HG02852 (cell line): Measurements from ENCODE around the gene XPC.
A peak's percentile ranks its signal among the peaks of the same experiment; 100 is the strongest.

Experiments used
- ATAC-seq: cut with Tn5 transposase; IDR thresholded peaks from one replicate; pipeline ENCODE4 v1.9.1; 2021; ENCODE audit warnings: mild to moderate bottlenecking, moderate library complexity; ENCODE audit not compliant: unreplicated experiment

XPC gene

GRCh38 chr3:14148041-14148985 is 30.1 kb downstream of the XPC start:
- ATAC-seq, result no peak

DNA sequence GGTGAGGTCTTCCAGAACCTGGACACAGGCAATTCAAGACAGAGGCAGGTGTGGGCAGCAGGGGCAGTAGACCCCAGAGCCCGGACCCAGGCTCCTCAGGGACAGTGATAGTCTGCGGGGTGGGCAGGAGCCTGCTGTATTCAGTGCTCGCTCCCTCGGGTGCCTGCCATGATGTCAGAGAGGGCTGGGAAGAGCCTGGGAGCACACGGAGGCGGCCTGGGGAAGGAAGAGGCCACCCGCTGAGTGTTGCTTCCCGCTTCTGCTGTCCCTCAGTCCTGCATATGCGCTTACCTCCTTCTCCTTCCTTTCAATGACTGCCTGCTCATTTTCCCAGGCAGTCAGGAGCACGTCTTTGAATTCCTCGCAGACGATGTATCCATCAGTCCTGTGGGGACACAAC is 30.8 kb downstream of the XPC start:
- no peak for ATAC-seq

DNA sequence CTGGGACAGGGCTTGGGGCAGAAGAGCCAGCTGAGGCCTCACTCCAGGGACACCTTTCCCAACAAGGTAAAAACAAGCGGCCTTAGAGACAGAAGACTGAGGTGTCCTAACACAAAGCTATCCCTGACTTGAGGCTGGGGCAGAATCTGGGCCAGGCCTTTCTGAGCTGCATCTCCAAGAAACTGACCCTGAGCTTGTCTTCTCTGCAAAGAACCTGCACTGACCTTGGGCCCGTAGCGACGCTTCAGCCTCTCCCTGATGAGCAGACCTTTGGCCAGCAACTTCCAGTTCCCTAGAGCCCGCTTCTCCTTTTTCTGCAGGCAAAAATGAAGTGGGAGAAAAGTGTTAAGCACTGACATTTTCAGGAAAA is 31.4 kb downstream of the XPC start:
- no peak for ATAC-seq

- no peak for ATAC-seq
Observed at GRCh38 chr3:14146381-14147065, 31.9 kb downstream of the XPC start.

- ATAC-seq, result no peak
Observed at GRCh38 chr3:14145670-14146380, 32.6 kb downstream of the XPC start.

DNA sequence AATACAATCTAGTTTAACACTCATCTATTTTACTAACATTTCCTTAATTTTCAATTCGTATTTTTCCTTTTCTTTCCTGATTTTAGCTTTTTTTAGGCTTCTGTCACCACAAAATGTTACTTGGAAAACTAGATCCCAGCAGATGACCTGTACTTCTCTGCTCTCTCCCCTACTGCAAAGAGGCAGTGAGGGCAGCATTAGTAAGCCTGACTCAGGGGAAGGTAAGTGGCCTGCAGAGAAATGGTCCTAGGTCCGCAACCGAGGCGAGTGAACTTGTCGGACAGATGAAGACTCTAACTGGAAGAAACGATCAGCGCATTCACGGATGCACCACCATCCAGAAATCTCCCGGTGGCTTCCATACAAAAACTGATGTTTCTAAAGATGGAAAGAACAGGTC is 33.2 kb downstream of the XPC start:
- ATAC-seq, result no peak

DNA sequence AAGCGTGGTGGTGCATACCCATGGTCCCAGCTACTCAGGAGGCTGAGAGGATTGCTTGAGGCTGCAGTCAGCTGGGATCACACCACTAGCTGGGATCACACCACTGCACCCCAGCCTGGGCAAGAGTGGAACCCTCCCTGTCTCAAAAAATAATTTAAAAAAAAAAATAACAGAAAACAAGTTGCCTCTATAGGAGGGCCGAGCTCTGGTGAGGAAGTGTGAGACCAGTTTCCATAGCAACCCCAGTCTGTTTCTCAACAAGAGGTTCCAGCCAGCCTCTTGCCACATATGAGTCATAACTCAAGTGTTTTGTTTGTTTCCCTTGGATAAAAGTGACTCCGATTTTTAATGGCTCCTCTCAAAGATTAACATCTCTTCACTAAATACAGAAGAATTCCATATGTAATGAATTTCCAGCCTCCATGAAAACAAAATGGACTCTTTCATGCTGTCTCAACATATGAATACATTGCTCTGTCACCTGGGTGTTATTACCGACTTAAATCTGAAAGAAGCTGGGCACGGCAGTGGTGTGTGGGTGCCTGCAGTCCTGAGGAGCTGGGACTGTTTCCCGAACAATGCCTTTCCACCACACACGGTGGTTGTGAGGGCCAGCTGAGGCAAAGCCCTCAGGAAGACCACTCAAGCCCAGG is 33.9 kb downstream of the XPC start:
- peak; percentile 97 for ATAC-seq

DNA sequence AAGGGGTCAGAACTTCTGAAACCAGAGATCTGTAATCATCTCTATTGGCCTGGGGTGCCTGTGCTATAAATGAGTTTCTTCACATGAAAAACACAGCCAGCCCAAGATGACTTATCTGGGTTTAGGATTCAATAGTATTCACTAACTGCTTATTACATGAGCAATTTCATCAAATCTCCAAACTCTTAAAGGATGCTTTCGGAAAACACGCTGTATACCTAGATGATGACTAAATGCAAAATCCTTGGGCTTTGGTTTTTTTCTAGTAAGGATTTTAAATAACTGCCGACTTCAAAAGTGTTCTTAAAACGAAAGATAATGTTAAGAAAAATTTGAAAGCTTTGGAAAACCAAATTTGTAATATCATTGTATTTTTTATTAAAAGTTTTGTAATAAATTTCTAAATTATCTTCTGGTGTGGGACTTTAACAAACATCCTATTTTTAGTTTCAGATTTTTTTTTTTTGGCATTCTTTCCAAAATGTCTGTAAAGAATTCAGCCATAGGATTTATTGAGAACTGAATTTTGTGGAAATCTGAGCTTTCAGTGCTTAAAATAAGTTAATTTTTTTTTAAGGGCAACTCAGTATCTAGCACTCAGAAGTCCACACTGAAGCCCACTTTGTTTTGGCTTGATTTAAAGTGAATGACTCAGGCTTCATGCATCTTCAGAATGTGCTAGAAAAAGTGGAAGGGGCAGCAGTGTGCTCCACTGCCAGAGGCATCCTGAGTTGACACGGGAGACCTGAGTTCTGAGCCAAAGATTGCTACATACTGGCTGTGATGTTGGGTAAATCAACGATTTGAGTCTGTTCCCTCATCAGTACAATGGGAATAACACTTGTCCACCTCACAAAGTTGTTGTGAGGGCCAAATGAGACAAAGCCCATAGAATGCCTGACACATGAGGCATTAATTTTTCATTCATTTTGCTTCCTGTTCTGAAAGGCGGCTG is 34.9 kb downstream of the XPC start:
- no peak for ATAC-seq

GRCh38 chr3:14142567-14143270 is 35.7 kb downstream of the XPC start:
- no peak for ATAC-seq

- ATAC-seq, result no peak
Observed at GRCh38 chr3:14141602-14142341, 36.6 kb downstream of the XPC start.

DNA sequence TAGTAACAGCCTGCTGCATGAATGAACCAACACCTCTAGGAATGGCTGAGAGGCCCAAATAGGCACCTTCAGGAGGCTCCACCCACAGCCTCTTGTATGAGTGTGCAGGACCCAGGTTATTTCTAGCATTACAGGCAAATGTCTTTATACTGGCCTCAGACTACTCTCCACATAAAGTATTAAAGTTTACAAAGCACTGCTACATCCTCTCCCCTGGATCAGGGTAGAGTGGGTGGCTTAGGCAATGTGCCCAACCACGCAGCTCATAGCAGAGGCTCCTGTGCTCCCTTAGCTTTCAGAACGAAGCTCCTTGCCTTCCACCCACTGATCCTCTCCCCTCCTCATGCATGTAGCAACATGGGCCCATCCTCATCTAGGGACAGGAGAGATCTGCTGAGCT is 37.3 kb downstream of the XPC start:
- ATAC-seq, result no peak

DNA sequence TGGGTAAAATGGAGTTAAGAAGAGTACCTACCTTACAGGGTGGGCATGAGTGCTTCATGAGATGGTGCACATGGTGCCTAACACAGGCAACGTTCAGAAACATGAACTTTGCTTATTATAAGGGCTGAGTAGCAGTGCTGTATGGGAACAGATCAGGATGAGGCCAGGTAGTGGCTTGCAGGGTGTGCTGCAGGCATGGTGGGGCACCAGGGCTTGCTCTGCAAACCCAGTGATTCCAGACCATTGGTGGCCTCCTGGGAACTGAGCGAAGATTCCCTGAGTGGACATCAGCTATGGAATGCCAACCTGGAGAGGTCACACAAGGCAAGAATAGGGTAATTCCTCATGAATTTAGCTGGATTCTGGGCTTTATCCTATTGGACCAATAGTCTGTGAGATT is 37.7 kb downstream of the XPC start:
- no peak for ATAC-seq

DNA sequence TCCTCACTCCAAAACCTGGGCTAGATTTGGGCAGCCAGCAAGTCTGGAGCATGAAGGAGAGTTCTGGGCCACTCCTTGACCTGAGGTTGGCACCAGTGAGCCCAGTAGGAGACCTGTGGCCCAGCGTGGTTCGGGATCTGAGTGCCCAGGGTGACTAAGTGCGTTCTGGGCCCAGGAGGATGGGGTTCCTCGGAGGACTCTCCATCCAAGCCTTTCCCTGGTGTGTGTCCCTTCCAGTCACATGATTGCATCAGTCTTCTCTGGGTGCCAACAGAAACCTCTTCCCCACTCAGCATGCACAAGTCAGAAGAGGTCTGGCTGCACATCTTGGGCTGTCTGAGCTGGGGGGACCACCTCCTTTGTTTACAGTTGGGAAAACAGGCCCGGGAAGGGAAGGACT is 38.6 kb downstream of the XPC start:
- no peak for ATAC-seq

DNA sequence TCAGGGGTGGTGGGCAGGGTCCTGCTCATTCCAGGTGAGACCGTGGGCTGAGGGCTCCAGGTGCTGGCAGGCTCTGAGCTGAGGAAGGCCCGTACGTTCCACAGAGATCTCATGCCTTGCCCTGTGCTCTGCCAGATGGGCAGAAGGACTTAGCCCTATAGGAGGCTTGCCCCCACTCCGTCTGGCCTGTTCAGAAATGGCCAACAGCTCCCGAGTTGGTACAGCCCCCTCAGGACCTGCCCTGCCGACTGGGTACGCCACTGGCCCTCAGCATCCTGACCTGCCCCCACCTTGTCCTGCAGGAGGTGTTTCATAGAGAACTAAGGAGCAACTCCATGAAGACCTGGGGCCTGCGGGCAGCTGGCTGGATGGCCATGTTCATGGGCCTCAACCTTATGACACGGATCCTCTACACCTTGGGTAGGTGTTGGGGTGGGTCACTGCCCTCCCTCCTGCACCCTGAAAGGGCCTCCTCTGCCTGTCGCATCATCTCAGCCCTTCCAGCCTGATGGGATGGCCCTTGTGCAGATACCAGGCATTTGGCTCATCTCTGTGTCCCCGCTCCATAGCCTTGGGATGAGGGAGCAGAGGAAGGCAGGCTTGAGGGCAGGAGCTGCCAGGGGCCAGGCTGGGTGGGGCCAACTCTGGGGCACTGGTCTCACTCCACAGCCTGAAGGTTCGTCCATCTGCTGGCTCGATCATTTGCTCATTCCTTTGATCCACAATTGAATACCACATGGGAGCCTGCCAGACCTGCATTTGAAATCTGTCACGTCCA is 39.3 kb downstream of the XPC start:
- no peak for ATAC-seq

DNA sequence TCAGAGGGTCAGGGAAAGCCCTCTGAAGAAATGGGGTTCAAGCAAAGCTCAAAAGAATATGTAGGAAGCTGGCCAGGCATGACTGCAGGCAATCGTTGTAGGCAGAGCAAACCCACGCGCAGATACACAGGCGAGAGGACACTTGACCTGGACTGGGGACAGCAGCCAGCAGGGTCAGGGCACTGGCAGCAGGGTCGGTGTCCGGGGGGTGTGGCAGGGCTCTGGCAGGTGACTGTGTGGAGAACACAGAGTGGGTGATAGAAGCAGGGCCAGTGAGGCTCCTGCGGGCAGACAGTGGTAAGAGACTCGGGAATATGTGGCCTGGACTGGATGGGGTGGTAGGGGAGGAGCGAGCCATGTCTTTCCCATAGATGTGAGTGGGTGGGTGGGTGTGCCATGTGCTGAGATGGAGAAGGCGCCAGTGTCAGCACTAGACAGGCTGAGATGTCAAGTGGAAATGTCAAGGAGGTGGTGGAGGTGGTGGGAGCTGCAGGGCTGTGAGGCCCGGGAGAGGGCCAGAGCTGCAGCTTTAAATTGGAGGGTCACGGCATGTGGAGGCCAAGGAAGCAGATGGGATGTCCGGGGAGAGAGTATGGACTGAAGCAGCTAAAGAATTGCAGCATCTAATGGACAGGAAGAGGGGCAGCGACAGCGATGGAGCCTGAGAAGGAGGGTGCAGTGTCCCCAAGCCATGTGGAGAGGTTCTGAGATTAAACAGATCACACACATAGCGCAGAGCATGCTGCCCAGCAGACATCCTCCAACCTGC is 40.1 kb downstream of the XPC start:
- no peak for ATAC-seq

DNA sequence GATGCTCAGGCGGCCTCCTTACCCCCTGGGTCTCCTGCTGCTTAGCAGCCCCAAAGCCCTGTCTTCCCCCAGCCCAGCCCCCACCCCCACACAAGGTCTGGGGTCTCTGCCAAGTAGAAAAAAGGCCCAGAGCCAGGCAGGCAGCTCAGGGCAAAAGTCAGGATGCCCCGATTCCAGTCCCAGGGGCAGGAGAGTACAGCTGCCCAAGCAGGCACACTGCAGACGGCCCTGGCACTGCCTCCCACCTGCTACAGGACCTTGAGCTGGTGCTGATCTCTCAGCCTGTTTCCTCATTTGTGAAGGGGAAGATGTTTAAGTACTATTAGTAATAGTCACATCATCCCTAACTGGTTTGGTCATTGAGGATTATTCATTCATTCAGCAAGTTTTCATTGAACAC is 41.0 kb downstream of the XPC start:
- no peak for ATAC-seq

- ATAC-seq, result no peak
Observed at GRCh38 chr3:14137004-14137403, 41.4 kb downstream of the XPC start.
